Hepatocyte (in vitro differentiated cells): ENCODE results near the gene DNAI2. TPM values are rescaled to one million over a fixed set of nuclear protein-coding genes. Genes with fewer than 3 reads are reported as not detected.
"Not testable (repeated sequence)": the region's sequence is repeated elsewhere in the genome, so short reads cannot be mapped to it uniquely, and the experiment has no call there.

ENCODE experiments used
- DNase-seq: peaks from one replicate; pipeline ENCODE4 v3.0.0-alpha.2; 2016; ENCODE audit warnings: low spot score
- H2AFZ ChIP-seq: fragments of 200-600 bp; sonication (generic); 2 replicates; pipeline ENCODE4 v1.6.0; 2016; ENCODE audit warnings: antibody characterized with exemption, mild to moderate bottlenecking
- H3K27ac ChIP-seq: fragments of 200-600 bp; sonication (generic); 2 replicates; pipeline ENCODE4 v1.5.1; 2016; ENCODE audit warnings: mild to moderate bottlenecking
- H3K27me3 ChIP-seq: fragments of 200-600 bp; sonication (generic); 2 replicates; pipeline ENCODE4 v1.6.1; 2016
- H3K36me3 ChIP-seq: fragments of 200-600 bp; sonication (generic); replicated peaks from 2 replicates; pipeline ENCODE4 v1.5.1; 2016; ENCODE audit warnings: low read depth; ENCODE audit not compliant: insufficient read depth
- H3K4me1 ChIP-seq: fragments of 200-600 bp; sonication (generic); 2 replicates; pipeline ENCODE4 v1.5.1; 2016; ENCODE audit warnings: mild to moderate bottlenecking, moderate library complexity; ENCODE audit not compliant: insufficient read depth
- H3K4me2 ChIP-seq: fragments of 200-600 bp; sonication (generic); 2 replicates; pipeline ENCODE4 v1.6.0; 2016
- H3K4me3 ChIP-seq: fragments of 200-600 bp; sonication (generic); 2 replicates; pipeline ENCODE4 v1.5.1; 2016; ENCODE audit warnings: mild to moderate bottlenecking
- H3K79me2 ChIP-seq: fragments of 200-600 bp; sonication (generic); 2 replicates; pipeline ENCODE4 v1.6.0; 2017; ENCODE audit warnings: mild to moderate bottlenecking
- H3K9me2 ChIP-seq: fragments of 200-600 bp; sonication (generic); replicated peaks from 2 replicates; pipeline ENCODE4 v1.6.0; 2017; ENCODE audit warnings: mild to moderate bottlenecking; ENCODE audit not compliant: insufficient read depth
- H3K9me3 ChIP-seq: fragments of 200-600 bp; sonication (generic); 2 replicates; pipeline ENCODE4 v1.5.1; 2016; ENCODE audit warnings: low read depth, mild to moderate bottlenecking
- H4K20me1 ChIP-seq: fragments of 200-600 bp; sonication (generic); 2 replicates; pipeline ENCODE4 v1.6.0; 2016; ENCODE audit warnings: mild to moderate bottlenecking; ENCODE audit not compliant: insufficient read depth, poor library complexity, severe bottlenecking
- CTCF ChIP-seq: fragments of 200-600 bp; sonication (generic); IDR thresholded peaks from 2 replicates; pipeline ENCODE4 v1.5.1; 2016; ENCODE audit warnings: antibody characterized with exemption, mild to moderate bottlenecking; ENCODE audit not compliant: poor library complexity
- EZH2 ChIP-seq: fragments of 200-600 bp; sonication (generic); IDR thresholded peaks from 2 replicates; pipeline ENCODE4 v1.6.1; 2016; ENCODE audit warnings: antibody characterized with exemption, mild to moderate bottlenecking, borderline replicate concordance
- EZH2phosphoT487 ChIP-seq: fragments of 200-600 bp; sonication (generic); IDR thresholded peaks from one replicate; pipeline ENCODE4 v1.6.1; 2018; ENCODE audit warnings: antibody characterized with exemption, mild to moderate bottlenecking, low read depth, moderate library complexity; ENCODE audit not compliant: unreplicated experiment, severe bottlenecking
- WGBS: methylation state at CpG from one replicate; pipeline ENCODE4 v1.1.6; 2016; ENCODE audit warnings: low lambda C conversion rate; ENCODE audit errors: missing lambda C conversion rate; 5-methylcytosine and 5-hydroxymethylcytosine counted together
- polyA plus RNA-seq: library from polyadenylated mRNA; unstranded; fragments of >200 nt; fragmentation: Nextera tagmentation; extraction: Ambion mirVana; gene quantifications from 2 replicates; pipeline ENCODE4 v1.2.1, GENCODE V29; 2016
- total RNA-seq: library from RNA; depleted of rRNA; stranded (reverse); fragments of >200 nt; gene quantifications from 2 replicates; pipeline ENCODE4 v1.2.3, GENCODE V29; 2014

Gene DNAI2
- total and polyA plus RNA-seq, 2 experiments from 2014 or later = not detected

- Histone ChIP-seq H3K36me3 (no peaks in the 10 kb centered on the region), H3K4me2 (no peak overlapping the region), H3K4me3 (no peak overlapping the region), H3K9me3 (no peaks in the 10 kb centered on the region), H2AFZ (no peak overlapping the region), H3K27me3 (peaks cover 18% of the 10 kb centered on the region), H3K27ac (no peak overlapping the region), H4K20me1 (no peaks in the 10 kb centered on the region), H3K9me2 (no peaks in the 10 kb centered on the region), H3K79me2 (no peaks in the 10 kb centered on the region), H3K4me1 (no peaks in the 10 kb centered on the region)
- WGBS = 40% methylated on average over 6 of the region's 6 CpGs
- DNase-seq = no peak
- TF ChIP-seq EZH2phosphoT487 (no peak), CTCF (no peak), EZH2 (no peak)
Observed at GRCh38 chr17:74260525-74260850, 13.5 kb upstream of the DNAI2 start.

- Histone ChIP-seq H3K9me2 (no peaks in the 10 kb centered on the region), H3K4me3 (no peak overlapping the region), H3K79me2 (no peaks in the 10 kb centered on the region), H3K4me2 (no peak overlapping the region), H3K36me3 (no peaks in the 10 kb centered on the region), H3K27ac (no peak overlapping the region), H3K4me1 (no peaks in the 10 kb centered on the region), H2AFZ (no peak overlapping the region), H3K27me3 (peaks cover 18% of the 10 kb centered on the region), H4K20me1 (no peaks in the 10 kb centered on the region), H3K9me3 (no peaks in the 10 kb centered on the region)
- TF ChIP-seq EZH2 = no peak
- TF ChIP-seq CTCF = no peak
- TF ChIP-seq EZH2phosphoT487 = no peak
- 90% methylated on average over 7 of the region's 7 CpGs for WGBS
- DNase-seq = no peak
Observed at GRCh38 chr17:74262601-74263000, 11.4 kb upstream of the DNAI2 start.

- not testable (repeated sequence) for H3K27ac ChIP-seq, DNase-seq, H3K36me3 ChIP-seq, H3K4me2 ChIP-seq, H3K27me3 ChIP-seq, H3K9me3 ChIP-seq, H2AFZ ChIP-seq, H3K9me2 ChIP-seq, H3K4me1 ChIP-seq, H3K4me3 ChIP-seq, H3K79me2 ChIP-seq, H4K20me1 ChIP-seq
- WGBS = 76% methylated on average over 4 of the region's 4 CpGs
Observed at GRCh38 chr17:74267054-74267453, 7.0 kb upstream of the DNAI2 start.

GRCh38 chr17:74267579-74267978 is 6.5 kb upstream of the DNAI2 start:
- Histone ChIP-seq H3K79me2 (no peaks in the 10 kb centered on the region), H3K9me2 (no peaks in the 10 kb centered on the region), H3K27ac (no peak overlapping the region), H3K9me3 (no peaks in the 10 kb centered on the region), H3K4me2 (no peak overlapping the region), H3K27me3 (no peaks in the 10 kb centered on the region), H3K4me3 (no peak overlapping the region), H3K36me3 (no peaks in the 10 kb centered on the region), H2AFZ (no peak overlapping the region), H3K4me1 (no peaks in the 10 kb centered on the region), H4K20me1 (no peaks in the 10 kb centered on the region)
- TF ChIP-seq EZH2phosphoT487 (no peak), EZH2 (no peak), CTCF (no peak)
- WGBS = 95% methylated on average over 7 of the region's 7 CpGs
- DNase-seq = no peak
